Activated naive CD8-positive, alpha-beta T cell (primary cell): ENCODE data around the gene KBTBD3.
"Not testable (repeated sequence)": the region's sequence is repeated elsewhere in the genome, so short reads cannot be mapped to it uniquely, and the experiment has no call there.

Experiments used
- H3K27ac Mint-ChIP-seq: one replicate; pipeline ENCODE4 v1.8.0; 2021; ENCODE audit warnings: mixed read lengths
- H3K27me3 Mint-ChIP-seq: one replicate; pipeline ENCODE4 v1.8.0; 2021; ENCODE audit warnings: mixed read lengths
- H3K36me3 Mint-ChIP-seq: one replicate; pipeline ENCODE4 v1.8.0; 2021; ENCODE audit warnings: mixed read lengths
- H3K4me1 Mint-ChIP-seq: one replicate; pipeline ENCODE4 v1.8.0; 2021; ENCODE audit warnings: low read depth, mixed read lengths
- H3K4me3 Mint-ChIP-seq: one replicate; pipeline ENCODE4 v1.8.0; 2021; ENCODE audit warnings: mild to moderate bottlenecking, mixed read lengths
- H3K9me3 Mint-ChIP-seq: one replicate; pipeline ENCODE4 v1.8.0; 2021; ENCODE audit warnings: low read depth, mixed read lengths

The KBTBD3 gene

DNA sequence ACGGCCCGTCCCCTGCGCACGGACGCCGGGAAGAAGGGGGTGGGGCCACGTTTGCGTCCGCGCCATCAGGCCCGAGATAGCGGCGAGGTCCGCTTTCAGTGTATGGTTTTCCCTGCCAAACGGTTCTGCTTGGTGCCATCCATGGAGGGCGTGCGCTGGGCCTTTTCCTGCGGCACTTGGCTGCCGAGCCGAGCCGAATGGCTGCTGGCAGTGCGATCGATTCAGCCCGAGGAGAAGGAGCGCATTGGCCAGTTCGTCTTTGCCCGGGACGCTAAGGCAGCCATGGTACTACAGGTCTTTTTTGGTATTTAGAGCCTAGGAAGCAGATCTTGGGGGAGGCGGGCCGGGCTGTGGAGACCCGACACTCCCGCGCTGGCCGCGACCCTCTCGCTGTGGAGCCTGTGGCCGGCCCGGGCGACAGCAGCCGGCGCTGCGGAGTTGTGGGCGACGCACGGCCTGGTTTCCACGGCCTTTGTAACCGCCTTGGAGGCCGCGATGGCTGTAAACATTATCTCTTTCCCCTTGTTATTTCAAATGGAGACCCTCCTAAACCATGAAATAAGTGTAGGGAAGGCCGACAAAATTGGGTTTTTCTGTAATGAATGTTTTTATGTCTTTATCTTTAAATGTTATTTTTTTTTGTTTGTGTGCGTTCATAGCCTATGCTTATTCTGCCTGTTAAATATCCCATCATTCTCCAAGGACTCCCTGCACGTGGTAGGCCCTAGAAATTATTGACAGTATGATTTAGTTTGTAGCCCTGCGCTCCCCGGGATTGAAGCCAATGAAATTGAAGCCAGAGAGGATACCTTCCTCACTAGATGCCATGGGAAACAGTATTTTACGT is 685 bp upstream of the KBTBD3 start, which contains the start of gene AASDHPPT:
AASDHPPT (plus strand) TSS at position 54 of the 847 bp plus-strand sequence; CDS start at position 103, 49 bp downstream.
- Mint-ChIP-seq H3K9me3 (no peaks in the 10 kb centered on the region), H3K4me1 (peaks cover 59% of the 10 kb centered on the region), H3K27ac (peak within 1 kb of the TSS; percentile 97), H3K36me3 (peaks cover 10% of the 10 kb centered on the region), H3K27me3 (no peaks in the 10 kb centered on the region), H3K4me3 (peak within 1 kb of the TSS; percentile 88)

DNA sequence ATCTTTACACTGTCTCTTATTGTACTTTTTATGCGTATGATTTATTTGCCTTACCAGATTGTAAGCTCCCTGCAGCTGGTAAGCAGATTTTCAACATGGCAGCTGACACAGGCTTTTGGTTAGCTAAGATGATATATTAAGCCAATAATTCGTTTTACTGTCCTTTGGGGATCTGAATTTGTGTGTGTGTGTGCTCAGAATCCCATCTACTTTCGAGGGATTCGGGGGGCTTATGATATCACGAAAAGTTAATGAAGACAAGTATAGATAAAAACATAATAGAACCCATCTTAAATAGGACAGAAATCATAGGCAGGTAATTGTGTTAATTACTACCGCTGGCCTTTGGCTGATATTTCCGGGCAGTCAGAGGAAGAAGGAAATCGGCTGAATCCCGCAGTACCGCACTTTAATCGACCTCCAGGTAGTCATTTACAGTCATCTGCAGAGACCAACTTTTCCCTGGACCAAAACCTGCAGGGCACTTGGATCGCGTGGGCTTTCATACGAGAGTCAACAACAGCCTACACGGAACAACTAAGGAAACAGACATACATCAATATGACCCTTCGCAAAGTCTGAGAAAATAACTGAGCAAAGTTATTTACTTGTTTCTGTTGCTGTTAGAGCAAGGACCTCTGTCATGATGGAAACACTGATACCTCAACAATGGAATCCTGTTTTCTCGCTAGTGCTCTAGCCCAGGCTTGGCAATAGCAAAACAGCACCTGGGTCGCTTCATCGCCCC is 802 bp downstream of the KBTBD3 start:
- Mint-ChIP-seq H3K27me3 (no peaks in the 10 kb centered on the region), H3K4me1 (peaks cover 46% of the 10 kb centered on the region), H3K27ac (peak overlapping the region; percentile 88), H3K4me3 (peak overlapping the region; percentile 88), H3K36me3 (peaks cover 10% of the 10 kb centered on the region), H3K9me3 (no peaks in the 10 kb centered on the region)

DNA sequence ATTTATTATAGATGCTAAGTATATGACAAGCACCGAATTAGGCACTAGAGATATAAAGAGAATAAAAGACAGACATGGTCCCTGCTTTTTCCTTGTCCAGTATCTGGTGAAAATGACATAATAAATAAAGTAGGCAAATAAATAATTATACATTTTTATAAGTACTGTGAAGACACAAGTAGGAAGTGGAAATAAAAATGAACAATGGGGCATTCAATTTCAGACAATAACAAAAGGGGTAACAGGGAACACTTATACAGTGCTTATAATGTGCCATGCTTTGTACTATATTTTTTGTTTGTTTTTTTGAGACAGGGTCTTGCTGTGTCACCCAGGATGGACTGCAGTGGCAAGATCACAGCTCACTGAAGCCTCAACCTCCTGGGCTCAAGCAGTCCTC is 4.3 kb downstream of the KBTBD3 start:
- no peak overlapping the region for H3K27ac Mint-ChIP-seq
- H3K27me3 Mint-ChIP-seq, result no peaks in the 10 kb centered on the region
- no peaks in the 10 kb centered on the region for H3K9me3 Mint-ChIP-seq
- peaks cover 15% of the 10 kb centered on the region for H3K36me3 Mint-ChIP-seq
- H3K4me3 Mint-ChIP-seq, result no peak overlapping the region
- H3K4me1 Mint-ChIP-seq, result peaks cover 28% of the 10 kb centered on the region

DNA sequence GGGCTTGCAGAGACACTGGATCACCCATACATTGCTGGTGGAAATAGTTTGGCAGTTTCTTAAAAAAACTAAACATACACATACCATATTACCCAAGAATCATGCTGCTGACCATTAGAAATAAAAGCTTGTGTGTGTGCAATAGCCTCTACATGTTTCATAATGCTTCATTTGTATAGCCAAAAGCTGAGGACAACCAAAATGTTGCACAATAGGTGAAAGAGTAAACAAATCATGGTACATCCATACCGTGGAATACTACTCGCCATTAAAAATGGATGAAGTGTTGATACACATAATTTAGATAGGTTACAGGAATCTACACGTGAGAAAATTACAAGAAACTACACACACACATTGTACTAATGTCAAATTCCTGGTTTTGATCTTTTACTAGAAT is 6.5 kb downstream of the KBTBD3 start:
- Mint-ChIP-seq H3K36me3 (peaks cover 19% of the 10 kb centered on the region), H3K4me1 (peaks cover 18% of the 10 kb centered on the region), H3K27ac (no peak overlapping the region), H3K4me3 (no peak overlapping the region), H3K27me3 (no peaks in the 10 kb centered on the region), H3K9me3 (no peaks in the 10 kb centered on the region)

DNA sequence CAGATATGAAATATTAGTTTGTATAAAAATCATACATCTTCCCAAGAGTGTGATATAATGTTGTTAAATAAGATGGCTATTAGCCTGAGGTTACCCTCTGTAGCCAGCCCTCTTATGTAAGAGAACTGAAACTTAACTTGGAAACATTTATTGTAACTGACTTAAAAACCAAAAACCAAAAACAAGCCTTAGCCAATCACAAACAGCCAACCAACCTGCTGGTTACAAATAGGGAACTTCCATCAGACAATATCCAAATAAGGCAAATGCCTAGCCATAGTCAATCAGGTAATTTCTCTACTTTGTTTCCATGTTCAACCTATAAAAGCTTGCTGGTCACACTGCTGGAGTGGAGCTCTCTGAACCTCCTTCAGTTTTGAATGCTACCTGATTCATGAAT is 14.1 kb downstream of the KBTBD3 start:
- Mint-ChIP-seq H3K36me3 (peaks cover 18% of the 10 kb centered on the region), H3K9me3 (no peaks in the 10 kb centered on the region), H3K4me1 (no peaks in the 10 kb centered on the region), H3K27me3 (no peaks in the 10 kb centered on the region), H3K27ac (no peak overlapping the region), H3K4me3 (no peak overlapping the region)

DNA sequence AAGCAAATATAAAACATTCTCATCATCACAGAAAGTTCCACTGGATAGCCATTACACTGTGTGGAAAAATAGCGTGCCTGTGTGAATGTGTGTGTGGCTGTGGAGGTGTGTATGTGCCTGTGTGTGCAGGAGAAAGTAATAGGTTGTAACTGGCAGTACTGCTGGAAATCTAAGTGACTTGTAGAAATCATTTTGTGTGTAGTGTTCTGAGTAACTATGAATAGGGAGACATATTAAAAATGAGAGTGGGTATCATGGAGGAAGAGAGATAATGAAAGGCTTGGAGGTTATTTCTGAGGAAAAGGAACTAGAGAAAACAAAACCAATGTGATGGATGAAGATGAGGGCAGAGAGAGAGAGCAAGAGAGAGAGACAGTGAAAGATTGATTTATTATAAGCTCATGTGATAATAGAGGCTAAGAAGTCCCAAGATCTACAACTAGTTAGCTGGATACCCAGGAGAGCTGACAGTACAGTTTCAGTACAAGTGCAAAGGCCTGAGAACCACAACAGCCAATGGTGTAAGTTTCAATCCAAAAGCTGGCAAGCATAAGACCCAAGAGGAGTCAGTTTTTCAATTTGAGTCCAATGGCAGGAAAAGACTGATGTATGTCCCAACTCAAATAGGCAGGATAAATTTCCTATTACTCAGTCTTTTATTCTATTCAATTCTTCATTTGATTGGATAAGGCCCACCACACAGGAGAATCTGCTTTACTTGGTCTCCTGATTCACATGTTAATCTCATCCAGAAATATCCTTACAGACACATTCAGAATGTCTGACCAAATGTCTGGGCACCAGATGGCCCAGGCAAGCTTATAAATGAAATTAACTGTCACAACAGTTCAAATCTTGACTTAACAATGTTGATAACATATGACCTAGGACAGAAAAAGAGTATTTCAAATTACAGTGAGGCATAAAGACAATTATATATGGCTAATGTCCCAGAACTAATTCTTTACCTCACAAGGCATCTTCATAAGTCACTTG is 14.9 kb downstream of the KBTBD3 start:
- H3K27ac Mint-ChIP-seq, result no peak overlapping the region
- no peaks in the 10 kb centered on the region for H3K27me3 Mint-ChIP-seq
- H3K9me3 Mint-ChIP-seq, result no peaks in the 10 kb centered on the region
- H3K36me3 Mint-ChIP-seq, result peaks cover 20% of the 10 kb centered on the region
- H3K4me1 Mint-ChIP-seq, result no peaks in the 10 kb centered on the region
- H3K4me3 Mint-ChIP-seq, result no peak overlapping the region

DNA sequence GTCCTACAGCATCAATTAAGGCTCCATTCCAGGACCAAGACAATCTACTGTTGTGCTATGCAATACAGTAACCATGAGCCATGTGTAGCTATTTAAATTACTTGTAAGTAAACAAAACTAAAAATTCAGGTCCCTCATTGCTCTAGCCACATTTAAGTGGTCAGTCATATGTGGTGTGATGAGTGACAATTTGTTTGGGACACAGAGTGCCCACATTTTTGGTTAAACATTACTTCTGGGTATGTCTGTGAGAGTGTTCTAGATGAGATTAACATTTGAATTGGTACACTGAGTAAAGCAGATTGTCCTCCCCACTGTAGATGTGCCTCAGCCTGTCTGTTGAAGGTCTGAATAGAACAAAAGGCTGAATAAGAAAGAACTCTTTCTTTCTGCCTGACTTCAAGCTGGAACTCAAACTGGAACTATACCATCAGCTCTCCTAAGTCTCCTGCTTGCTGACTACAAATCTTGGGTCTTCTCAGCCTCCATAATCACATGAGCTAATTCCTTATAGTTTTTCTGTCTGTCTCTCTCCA is 15.8 kb downstream of the KBTBD3 start:
- Mint-ChIP-seq H3K36me3 (peaks cover 22% of the 10 kb centered on the region), H3K27me3 (no peaks in the 10 kb centered on the region), H3K27ac (no peak overlapping the region), H3K4me1 (peaks cover 5% of the 10 kb centered on the region), H3K4me3 (no peak overlapping the region), H3K9me3 (no peaks in the 10 kb centered on the region)

DNA sequence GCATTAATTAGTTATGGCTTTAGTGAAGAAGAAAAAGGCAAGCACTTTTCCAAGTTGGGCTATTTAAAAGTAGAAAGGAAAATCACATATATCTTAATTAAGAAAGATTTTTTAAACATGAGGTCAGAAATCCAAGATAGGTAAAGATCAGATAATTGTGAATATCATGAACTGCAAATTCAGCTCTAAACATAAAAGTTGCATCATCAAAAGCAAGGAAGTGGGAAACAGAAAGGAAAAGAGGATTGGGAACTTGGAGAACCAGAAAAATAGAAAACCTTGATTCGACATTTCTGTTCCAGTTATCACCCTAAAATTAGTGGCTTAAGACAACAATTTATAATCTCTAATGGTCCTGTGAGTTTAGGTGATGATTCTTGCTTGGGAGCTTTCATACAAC is 17.5 kb downstream of the KBTBD3 start:
- Mint-ChIP-seq H3K27me3 (no peaks in the 10 kb centered on the region), H3K36me3 (peaks cover 17% of the 10 kb centered on the region), H3K27ac (no peak overlapping the region), H3K4me3 (no peak overlapping the region), H3K9me3 (no peaks in the 10 kb centered on the region), H3K4me1 (peaks cover 5% of the 10 kb centered on the region)

DNA sequence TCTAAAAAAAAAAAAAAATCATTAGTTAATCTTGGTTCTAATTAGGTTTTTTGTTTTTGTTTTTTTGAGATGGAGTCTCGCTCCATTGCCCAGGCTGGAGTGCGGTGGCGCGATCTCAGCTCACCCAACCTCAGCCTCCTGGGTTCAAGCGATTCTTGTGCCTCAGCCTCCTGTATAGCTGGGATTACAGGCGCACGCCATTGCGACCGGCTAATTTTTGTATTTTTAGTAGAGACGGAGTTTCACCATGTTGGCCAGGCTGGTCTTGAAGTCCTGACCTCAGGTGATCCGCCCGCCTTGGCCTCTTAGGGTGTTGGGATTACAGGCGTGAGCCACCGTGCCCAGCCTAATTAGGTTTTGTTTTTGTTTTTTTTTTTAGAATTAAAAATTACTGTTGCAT is 18.8 kb downstream of the KBTBD3 start:
- H3K27ac Mint-ChIP-seq, H3K4me3 Mint-ChIP-seq, H3K27me3 Mint-ChIP-seq, H3K4me1 Mint-ChIP-seq, H3K9me3 Mint-ChIP-seq: not testable (repeated sequence)
- peaks cover 23% of the 10 kb centered on the region for H3K36me3 Mint-ChIP-seq

DNA sequence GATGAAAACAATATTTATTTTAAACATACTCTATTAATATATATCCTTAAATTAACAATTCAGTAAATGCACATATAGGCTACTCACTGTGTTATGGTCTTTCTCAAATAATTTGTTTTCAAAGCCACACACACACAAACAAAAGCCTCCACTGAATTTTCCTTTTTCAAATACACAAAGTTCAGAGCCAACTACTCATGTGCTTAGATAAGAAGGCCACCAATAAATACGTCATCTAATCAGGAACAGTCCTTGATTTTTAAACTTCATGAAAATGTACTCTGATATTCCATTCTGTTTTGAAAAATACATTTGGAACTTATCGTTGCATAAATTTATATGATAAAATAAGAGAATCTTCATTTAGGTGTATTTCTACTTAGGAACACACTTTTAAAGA is 26.0 kb downstream of the KBTBD3 start:
- Mint-ChIP-seq H3K27me3 (no peaks in the 10 kb centered on the region), H3K4me1 (no peaks in the 10 kb centered on the region), H3K27ac (no peak overlapping the region), H3K4me3 (no peak overlapping the region), H3K9me3 (no peaks in the 10 kb centered on the region), H3K36me3 (peaks cover 7% of the 10 kb centered on the region)

DNA sequence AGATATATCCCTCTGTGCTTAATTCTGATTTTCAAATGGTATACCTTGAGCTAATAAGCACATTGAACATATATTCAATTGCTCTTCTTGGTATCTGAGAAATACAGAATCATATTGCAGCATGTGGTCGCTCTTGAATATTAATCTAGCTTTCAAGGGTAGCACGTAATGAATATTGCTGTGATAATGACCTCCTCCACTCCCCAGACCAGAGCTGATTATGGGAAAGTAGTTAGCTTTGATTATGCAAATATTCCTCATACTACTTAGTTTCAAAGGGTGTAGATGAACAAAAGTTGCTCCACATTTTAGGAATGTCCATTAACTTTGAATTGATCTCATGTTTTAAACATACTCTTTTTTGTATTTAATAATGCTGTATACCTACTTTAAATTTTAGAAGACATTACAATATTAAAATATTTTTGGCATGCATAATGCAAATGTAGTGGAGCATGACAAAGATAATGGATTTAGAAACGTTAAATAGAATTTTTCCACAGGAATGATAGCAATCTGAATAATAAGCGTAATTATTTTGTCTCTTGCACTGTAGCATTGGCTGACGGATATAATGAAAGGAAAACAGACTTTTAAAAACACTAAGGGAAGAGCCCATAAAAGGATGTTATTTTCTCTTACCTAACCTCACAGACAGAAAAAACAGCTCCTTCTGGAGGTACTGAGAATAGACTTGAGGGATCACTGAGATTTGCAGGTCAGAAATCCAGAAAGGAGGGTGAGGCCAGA is 27.2 kb downstream of the KBTBD3 start:
- peaks cover 7% of the 10 kb centered on the region for H3K36me3 Mint-ChIP-seq
- H3K27me3 Mint-ChIP-seq, result peaks cover 4% of the 10 kb centered on the region
- H3K9me3 Mint-ChIP-seq, result no peaks in the 10 kb centered on the region
- no peaks in the 10 kb centered on the region for H3K4me1 Mint-ChIP-seq
- no peak overlapping the region for H3K4me3 Mint-ChIP-seq
- no peak overlapping the region for H3K27ac Mint-ChIP-seq

DNA sequence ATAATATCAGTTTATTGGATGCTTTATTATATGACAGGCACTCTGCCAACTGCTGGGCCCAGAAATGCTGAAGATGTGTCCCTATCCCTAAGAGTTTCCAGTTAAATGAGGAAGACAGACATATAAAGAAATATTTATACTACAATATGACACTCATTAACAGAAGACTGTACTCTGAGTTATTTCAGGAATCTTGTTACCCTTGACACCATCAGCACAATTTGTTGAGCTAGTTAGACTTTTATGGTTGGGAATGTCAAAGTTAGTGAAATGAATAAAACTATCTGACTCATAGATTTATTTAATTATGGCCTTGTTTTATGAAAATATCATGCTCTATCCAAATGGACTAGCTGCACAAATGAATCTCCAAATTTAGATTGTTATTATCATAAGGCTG is 29.5 kb downstream of the KBTBD3 start:
- Mint-ChIP-seq H3K27ac (no peak overlapping the region), H3K4me1 (no peaks in the 10 kb centered on the region), H3K9me3 (no peaks in the 10 kb centered on the region), H3K4me3 (no peak overlapping the region), H3K36me3 (no peaks in the 10 kb centered on the region), H3K27me3 (peaks cover 7% of the 10 kb centered on the region)

DNA sequence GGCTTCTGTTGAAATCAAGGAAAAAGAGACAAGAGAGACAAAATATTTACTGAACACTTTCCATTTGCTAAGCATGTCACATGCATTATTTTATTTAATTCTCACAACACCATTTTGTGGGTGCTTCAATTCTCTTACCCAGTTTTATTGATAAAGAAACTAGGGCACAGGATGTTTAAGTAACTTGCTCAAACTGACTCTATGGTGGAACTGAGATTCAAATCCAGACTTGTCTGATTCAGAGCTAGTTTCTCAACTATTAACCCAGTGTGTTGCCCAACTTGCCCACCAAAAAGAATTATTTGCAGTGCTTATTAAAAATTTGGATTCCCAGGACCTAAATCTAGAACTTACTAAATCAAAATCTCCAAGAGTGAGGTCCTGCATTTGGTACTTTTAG is 33.6 kb downstream of the KBTBD3 start:
- Mint-ChIP-seq H3K4me3 (no peak overlapping the region), H3K27me3 (peaks cover 11% of the 10 kb centered on the region), H3K36me3 (no peaks in the 10 kb centered on the region), H3K9me3 (no peaks in the 10 kb centered on the region), H3K4me1 (no peaks in the 10 kb centered on the region), H3K27ac (no peak overlapping the region)

DNA sequence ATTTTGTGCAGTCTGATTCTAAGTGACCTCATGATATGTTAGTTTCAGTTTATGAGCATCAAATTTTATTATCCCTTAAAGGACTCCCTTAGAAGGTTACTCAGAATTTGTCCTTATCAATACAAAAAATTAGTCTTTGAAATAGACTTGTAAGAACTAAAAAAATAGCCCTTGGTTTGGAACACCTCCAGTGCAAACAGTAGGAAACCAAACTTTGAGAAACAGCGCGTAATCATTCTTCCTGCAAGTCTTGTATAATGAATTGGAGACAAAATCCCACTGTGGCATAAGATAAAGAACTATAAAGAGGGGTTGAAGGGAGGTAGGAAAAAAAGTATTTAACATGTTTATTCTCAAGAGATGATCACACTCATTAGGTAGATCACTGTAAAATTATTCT is 44.3 kb downstream of the KBTBD3 start:
- no peak overlapping the region for H3K4me3 Mint-ChIP-seq
- no peaks in the 10 kb centered on the region for H3K9me3 Mint-ChIP-seq
- H3K4me1 Mint-ChIP-seq, result no peaks in the 10 kb centered on the region
- no peak overlapping the region for H3K27ac Mint-ChIP-seq
- peaks cover 2% of the 10 kb centered on the region for H3K36me3 Mint-ChIP-seq
- peaks cover 35% of the 10 kb centered on the region for H3K27me3 Mint-ChIP-seq
